Body of pancreas (tissue), 4 donors: ENCODE measurements around the gene RAB11FIP4.

Experiments
- POLR2A ChIP-seq, 3 donors: fragments of 450-650 bp; IDR thresholded peaks; one replicate each; pipeline ENCODE4 v1.6.1; 2016; ENCODE audit warnings: antibody characterized with exemption in 3 of 3, mild to moderate bottlenecking in 2 of 3
- TF ChIP-seq, protein P1 (sequence below), 7 experiments: fragments of 450-650 bp in 4 of 7; fragments of 200-600 bp in 3 of 7; sonication (generic) in 3 of 7; IDR thresholded peaks; one replicate each; pipeline ENCODE4 v1.5.1; 2016 to 2019; ENCODE audit warnings: antibody characterized with exemption in 7 of 7

DNA sequence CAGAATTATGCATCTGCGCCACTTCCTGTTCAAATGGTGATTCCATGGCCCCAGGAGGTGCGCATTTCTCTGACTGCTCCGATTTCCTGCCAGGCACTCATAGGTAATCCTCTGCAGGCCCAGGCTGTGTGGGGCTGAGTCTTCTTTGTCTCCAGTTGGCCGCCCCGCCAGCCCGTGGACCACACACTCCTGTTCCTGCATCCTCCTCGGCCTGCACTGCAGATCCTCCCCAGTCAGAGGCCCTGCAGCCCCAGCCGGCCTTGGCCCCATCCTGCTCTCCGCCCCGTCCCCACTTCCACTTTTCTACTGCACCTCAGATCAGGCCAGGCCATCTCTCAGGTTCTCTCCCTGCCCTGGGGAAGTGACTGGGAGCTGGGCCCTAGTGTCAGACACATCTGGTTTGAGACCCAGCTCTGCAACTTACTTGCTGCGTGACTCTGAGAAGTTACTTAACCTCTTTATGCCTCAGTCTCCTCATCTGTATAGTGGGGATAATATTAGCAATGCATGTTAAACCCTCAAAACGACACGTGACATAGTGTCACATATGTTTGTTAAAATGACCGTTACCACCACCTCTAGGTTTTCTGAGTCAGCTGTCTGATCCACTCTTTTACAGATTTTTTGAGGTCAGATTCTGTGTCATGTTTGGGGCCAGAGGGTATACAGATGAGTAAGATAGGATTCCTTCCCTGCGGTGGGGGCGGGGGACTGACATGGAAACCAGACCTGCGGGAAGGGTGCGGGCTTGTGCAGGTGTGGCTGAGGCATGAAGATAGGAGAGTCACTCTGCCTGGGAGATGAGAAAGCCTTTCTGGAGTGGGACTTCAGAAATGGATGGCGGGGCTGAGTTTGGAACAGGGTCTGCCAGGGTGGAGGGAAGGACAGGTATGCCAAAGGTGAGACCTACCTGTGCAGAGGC, 12.8 kb downstream of the RAB11FIP4 start:
- no peak for TF ChIP-seq POLR2A (IDR thresholded peaks at IDR 0.05)
- TF ChIP-seq, protein P1, sequence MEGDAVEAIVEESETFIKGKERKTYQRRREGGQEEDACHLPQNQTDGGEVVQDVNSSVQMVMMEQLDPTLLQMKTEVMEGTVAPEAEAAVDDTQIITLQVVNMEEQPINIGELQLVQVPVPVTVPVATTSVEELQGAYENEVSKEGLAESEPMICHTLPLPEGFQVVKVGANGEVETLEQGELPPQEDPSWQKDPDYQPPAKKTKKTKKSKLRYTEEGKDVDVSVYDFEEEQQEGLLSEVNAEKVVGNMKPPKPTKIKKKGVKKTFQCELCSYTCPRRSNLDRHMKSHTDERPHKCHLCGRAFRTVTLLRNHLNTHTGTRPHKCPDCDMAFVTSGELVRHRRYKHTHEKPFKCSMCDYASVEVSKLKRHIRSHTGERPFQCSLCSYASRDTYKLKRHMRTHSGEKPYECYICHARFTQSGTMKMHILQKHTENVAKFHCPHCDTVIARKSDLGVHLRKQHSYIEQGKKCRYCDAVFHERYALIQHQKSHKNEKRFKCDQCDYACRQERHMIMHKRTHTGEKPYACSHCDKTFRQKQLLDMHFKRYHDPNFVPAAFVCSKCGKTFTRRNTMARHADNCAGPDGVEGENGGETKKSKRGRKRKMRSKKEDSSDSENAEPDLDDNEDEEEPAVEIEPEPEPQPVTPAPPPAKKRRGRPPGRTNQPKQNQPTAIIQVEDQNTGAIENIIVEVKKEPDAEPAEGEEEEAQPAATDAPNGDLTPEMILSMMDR (IDR thresholded peaks at IDR 0.05): no peak
